Activated naive CD8-positive, alpha-beta T cell treated with anti-CD3 and anti-CD28 coated beads, Interleukin-2, amount 50 U/mL, for 16 hours (primary cell): ENCODE measurements around the gene COL23A1.

Experiments
- DNase-seq: peaks from one replicate; pipeline ENCODE4 v3.0.0-alpha.2; 2020; ENCODE audit warnings: low read depth, low spot score

Gene COL23A1

GRCh38 chr5:178590141-178590923 lies at the start of gene COL23A1:
Gene COL23A1, minus strand, starts transcription at chr5:178590393.
- no peak for DNase-seq

- DNase-seq, result no peak
Observed at GRCh38 chr5:178637356-178638074, 47.3 kb upstream of the COL23A1 start.

- no peak for DNase-seq
Observed at GRCh38 chr5:178632285-178632684, 42.1 kb upstream of the COL23A1 start.

GRCh38 chr5:178630951-178631350 lies 40.8 kb upstream of the COL23A1 start:
- DNase-seq, result no peak

- no peak for DNase-seq
Observed at GRCh38 chr5:178630475-178630930, 40.3 kb upstream of the COL23A1 start.

- no peak for DNase-seq
Observed at GRCh38 chr5:178627259-178627598, 37.0 kb upstream of the COL23A1 start.

- peak; percentile 95 for DNase-seq
Observed at GRCh38 chr5:178626484-178627258, 36.5 kb upstream of the COL23A1 start, which contains the start of gene CLK4. Gene CLK4, minus strand, starts transcription at chr5:178627050. Its CDS starts 3,634 bp downstream, at chr5:178623416.

- DNase-seq, result no peak
Observed at GRCh38 chr5:178625679-178626483, 35.7 kb upstream of the COL23A1 start.

- no peak for DNase-seq
Observed at GRCh38 chr5:178624631-178625546, 34.7 kb upstream of the COL23A1 start.

GRCh38 chr5:178622679-178623247 lies 32.6 kb upstream of the COL23A1 start:
- no peak for DNase-seq

- DNase-seq, result no peak
Observed at GRCh38 chr5:178619390-178619789, 29.2 kb upstream of the COL23A1 start.

- no peak for DNase-seq
Observed at GRCh38 chr5:178612299-178612698, 22.1 kb upstream of the COL23A1 start.

- no peak for DNase-seq
Observed at GRCh38 chr5:178606269-178606668, 16.1 kb upstream of the COL23A1 start.

- no peak for DNase-seq
Observed at GRCh38 chr5:178605788-178606187, 15.6 kb upstream of the COL23A1 start.

GRCh38 chr5:178602752-178603151 lies 12.6 kb upstream of the COL23A1 start:
- DNase-seq, result no peak

GRCh38 chr5:178595750-178596149 lies 5.6 kb upstream of the COL23A1 start:
- DNase-seq, result no peak

- DNase-seq, result no peak
Observed at GRCh38 chr5:178595150-178595549, 5.0 kb upstream of the COL23A1 start.

- no peak for DNase-seq
Observed at GRCh38 chr5:178590924-178591423, 781 bp upstream of the COL23A1 start.
